Hematopoietic multipotent progenitor cell treated with erythropoietin and hydrocortisone succinate and interleukin-3 and kit ligand, for 8 days (in vitro differentiated cells): ENCODE data around the gene HID1.

Source experiments
- DNase-seq: peaks from one replicate; pipeline ENCODE4 v3.0.0-alpha.2; 2015

HID1 gene

DNA sequence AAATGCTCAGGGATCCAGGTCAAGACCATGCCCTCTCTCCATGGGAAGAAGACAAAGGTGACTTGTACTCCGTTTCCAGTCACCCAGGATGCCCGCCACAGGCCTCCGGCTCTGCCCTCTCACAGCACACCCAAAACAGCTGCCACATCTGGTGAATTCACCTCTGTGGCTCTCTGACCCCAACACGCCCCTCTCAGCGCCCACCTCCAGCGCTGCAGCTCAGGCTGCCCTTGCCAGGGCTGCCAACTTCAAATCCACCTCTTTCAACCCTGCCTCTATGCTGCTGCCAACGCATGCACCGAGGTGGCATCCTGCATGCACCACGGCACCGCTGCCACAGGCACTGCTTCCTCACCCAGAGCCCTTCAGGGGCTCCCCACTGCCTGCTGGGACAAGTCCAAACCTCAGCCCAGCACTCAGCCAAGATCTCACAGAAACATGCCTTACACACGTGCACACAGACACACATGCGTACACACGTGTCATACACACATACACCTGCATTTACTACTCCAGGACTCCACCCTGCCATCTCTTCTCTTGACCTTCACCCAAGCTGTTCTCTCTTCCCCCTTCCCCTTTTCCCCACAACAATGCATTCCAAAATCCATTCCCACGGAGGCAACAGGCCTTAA, 7.5 kb downstream of the HID1 start:
- no peak for DNase-seq

DNA sequence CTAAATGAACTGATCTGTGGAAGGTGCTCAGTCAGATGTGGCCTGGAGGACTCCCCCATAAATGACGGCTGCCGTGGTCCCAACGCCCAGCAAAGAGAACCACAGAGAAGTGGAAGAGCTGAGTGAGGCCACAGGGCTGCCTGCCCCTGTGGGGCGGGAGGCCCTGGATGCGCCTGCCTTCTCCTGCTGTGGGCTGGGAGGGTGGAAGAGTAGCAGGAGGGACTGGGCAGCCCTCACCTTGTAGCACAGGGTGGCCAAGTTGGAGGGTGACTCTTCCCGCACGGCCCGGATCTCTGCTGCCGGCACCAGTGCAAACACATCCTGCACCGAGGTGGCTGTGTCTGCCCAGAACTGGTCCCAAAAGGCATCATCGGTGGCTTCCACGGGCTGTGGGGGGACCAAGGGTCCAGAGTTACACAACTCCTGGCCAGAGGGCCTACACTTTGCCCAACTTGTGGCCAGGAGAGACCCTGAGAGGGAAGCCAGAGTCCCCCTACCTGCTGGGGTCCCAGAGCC, 8.3 kb downstream of the HID1 start:
- DNase-seq = no peak

DNA sequence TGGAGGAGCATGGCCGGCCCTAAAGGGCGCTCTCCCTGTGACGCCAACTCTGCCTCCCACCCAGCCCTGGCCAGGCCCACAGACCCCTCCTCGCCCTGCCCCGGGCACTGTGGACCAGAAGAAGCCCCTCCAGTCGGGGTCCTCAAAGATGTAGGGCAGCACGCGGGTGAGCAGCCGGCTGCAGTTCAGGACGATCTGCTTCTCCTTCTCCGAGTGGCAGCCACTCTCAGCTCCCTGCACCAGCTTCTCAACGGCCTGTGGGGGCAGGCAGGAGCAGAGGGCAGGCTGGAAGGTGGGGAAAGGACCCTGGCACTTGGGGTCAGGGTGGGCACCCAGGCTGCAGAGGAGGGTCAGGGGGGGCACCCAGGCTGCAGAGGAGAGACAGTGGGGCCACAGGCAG, 8.9 kb downstream of the HID1 start:
- DNase-seq = no peak

DNA sequence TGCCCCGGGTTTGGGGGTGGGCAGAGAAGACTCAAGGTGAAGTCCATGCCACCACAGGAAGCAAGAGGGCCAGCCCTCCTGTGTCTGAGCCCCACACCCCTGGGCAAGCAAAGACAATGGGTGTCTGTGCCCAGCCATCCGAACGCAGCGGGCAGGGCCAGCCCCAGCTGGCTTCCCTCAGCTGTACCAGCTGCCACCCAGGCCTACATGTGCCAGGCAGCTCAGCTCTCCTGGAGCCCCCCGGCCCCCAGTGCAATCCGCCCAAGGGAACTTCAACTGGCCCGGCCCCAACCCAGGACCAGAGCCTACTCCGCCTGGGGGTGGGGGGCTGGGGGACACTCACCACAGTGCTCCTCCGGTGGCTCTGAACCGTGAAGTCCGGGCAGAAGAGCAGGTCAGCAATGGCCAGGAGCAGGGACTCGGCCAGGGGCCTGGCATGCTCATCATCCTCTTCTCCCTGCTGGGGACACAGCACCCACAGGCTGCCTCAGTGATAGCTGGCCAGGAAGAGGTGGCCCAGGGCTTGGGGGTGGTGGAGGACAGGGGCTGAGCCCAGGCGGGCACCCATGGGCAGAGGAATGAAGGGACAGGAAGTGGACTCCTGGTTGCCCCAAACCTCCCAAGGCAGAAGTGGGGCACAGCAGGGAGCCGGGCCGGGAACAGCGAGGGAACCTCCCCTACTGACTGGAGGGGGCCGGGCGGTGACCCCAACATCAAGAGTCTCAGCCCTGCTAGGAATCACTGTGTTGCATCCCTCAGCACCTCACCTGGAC, 9.8 kb downstream of the HID1 start:
- no peak for DNase-seq

DNA sequence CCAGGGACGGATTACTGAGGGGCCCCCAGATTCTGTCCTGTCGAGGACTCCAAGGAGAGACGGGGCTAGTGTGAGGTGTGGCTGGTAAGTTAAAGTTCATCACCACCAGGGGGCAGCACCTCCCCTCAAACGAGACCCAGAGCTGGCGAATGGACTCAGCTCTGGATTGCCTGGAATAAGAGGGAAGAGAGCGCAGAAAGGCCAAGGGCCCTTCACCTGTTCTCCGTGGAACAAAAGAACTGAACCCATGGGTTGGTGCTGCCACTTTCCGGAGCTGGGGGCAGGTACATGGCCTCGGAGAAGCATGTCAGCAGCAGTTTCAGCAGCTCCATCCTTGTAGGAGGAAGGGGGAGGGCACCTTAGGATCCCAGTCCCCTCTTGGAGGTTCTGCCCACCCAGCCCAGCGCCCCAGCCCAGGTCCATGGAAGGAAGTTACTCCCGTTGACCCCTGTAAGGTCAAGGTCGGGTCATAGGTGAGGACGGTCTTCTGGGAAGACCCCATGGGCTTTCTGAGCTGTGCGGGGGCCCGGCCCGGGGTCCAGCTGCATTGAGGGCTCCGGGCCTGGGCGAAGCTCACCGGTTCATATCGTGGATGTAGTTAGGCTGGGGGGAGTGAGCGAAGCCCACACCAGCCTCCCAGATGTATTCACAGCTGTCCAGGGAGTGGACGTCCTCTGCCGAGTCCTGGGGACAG, 10.8 kb downstream of the HID1 start:
- DNase-seq = peak; percentile 85

- DNase-seq = peak; percentile 78
These were observed 11.8 kb downstream of the HID1 start for GRCh38 chr17:74960570-74961342.

DNA sequence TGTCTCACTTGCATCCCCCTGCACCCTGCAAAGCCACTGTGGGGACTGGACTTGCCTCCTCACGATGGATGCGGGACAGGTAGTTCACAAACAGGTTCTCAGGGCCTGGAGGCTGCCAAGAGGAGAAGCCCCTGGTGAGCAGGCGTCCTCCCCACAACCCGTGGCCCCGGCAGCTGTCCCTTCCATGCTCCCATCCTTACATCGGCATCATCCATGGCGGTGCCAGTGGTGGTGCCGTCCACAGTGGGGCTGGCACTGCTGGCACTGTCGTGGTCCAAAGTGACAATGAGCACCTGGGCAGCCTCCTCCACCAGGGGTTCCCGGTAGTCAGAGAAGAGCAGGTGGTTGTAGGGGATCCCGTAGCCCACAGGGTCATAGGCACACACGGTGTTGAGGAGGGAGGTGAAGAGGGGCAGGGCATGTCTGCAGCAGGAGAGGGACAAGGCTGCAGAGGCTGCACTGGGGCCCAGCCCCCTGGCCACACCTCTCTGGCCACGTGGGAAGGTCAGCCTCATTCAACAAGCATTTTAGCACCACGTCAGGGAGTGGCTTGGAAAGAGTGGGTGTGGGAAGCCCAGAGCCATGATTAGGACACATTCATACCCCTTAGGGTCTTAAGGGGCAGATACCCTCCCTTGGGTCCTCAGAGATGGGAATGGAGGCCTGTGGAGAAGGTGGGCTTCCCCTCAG, 12.6 kb downstream of the HID1 start:
- no peak for DNase-seq

- DNase-seq = peak; percentile 60
These were observed 14.4 kb downstream of the HID1 start for GRCh38 chr17:74957935-74958740.

DNA sequence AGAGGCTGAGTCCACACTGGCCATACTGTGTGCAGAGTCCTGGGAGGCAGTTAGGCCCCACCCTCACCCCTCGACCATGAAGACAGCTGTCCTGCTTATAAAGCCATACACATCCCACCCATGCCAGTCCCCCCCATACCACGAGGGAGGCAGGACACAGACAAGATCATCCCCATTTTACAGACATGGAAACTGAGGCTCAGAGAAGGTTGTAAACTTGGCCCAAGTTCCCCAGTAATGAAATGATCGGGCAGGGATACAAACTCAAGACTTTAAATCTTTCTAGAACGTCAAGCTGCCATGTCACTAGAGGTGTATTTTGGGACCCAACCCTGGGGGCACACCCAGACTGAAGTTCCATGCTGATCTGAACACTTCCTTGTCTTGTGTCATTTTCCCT, 16.5 kb downstream of the HID1 start:
- no peak for DNase-seq

DNA sequence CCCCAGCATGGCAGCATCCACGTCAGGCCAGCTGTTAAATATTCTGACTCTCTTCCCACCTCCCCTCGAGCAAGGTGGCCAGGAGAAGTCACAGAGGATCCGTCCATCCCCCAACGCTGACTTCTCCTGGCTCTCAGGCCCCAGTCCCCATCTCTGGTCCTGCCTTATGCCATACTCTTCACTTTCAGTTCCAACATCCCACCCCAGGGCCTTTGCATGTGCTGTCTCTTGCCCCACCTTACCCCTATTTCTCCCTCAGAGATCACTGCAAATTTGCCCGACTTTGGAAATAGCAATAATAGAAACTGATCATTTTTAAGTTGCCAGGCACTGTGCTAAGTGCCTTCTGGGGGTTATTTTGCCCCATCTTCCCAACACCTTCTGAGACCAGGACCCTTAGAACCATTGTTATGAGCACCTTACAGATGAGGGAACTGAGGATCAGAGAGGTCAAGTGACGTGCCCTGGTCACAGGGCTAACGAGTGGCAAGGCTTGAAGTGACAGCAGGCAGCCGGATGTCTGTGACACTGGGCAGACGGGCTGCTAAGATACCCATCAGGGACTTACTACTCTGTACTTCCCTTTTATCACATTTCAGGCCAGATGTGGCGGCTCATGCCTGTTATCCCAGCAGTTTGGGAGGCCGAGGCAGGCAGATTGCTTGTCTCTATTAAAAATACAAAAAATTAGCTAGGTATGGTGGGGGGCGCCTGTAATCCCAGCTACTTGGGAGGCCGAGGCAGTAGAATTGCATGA, 17.7 kb downstream of the HID1 start:
- no peak for DNase-seq

- no peak for DNase-seq
These were observed 18.4 kb downstream of the HID1 start for GRCh38 chr17:74954115-74954514.

DNA sequence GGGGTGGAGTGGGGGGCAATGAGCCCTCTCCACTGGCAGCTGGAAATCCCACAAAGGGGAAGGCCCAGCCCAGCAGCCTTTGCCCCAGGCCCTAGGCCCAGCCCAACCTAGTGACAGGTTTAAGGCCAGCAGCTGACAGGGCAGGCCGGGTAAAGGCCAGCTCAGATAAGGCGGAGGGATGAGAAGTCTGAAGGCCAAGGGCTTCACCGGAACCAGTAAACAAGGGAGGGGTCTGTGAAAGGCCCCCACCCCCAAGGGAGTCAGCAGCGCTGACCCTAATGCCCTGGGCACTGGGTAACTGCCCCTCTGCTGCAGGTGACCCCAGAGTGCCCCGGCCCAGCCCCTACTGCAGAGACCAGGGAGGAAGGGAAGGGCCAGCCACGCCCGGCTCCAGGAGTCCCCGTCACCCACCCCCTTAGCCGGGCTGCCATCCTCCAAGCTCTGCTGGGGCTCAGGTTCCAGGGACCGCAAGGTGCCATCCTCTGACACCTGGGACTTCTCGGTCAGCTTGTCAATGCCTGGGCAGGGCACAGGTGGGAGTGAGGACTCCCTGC, 19.3 kb downstream of the HID1 start:
- DNase-seq = no peak

GRCh38 chr17:74952431-74953133, 20.0 kb downstream of the HID1 start:
- no peak for DNase-seq

GRCh38 chr17:74951680-74952421, 20.7 kb downstream of the HID1 start:
- DNase-seq = no peak

- no peak for DNase-seq
These were observed 21.5 kb downstream of the HID1 start for GRCh38 chr17:74951065-74951464.

DNA sequence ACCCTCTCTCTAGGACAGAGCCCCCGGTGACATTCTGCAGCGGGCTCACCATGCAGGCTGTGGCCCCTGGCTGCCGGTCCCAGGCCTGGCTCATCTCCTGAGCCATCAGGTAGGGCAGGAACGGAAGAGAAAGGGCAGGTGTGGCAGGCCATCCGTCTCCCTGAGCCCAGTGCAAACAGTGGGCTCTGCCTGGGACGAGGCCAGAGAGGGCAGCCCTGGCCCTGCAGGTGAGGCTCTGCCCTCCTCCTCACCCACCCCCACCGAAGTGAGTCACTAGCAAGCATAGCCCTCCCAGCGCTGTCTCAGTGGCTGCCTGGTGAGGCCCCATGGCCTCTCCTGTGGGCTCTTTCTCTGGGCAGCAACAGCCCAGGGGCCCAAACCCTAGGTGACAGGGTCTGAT, 22.4 kb downstream of the HID1 start:
- DNase-seq = no peak

- no peak for DNase-seq
These were observed 23.0 kb downstream of the HID1 start for GRCh38 chr17:74949455-74950115.

- no peak for DNase-seq
These were observed 25.4 kb downstream of the HID1 start for GRCh38 chr17:74947041-74947754.
